ENCODE results near the gene PUS1. TPM values are rescaled to one million over a fixed set of nuclear protein-coding genes. Genes with fewer than 3 reads are reported as not detected.
"Not testable (repeated sequence)": the region's sequence is repeated elsewhere in the genome, so short reads cannot be mapped to it uniquely, and the experiment has no call there.

Gene PUS1
- total RNA-seq, 5 donors from 2014 or later (not counting 1 experiment from before 2014, with no cell fraction given), result 27.8 to 71.4 (median 66.5) TPM

DNA sequence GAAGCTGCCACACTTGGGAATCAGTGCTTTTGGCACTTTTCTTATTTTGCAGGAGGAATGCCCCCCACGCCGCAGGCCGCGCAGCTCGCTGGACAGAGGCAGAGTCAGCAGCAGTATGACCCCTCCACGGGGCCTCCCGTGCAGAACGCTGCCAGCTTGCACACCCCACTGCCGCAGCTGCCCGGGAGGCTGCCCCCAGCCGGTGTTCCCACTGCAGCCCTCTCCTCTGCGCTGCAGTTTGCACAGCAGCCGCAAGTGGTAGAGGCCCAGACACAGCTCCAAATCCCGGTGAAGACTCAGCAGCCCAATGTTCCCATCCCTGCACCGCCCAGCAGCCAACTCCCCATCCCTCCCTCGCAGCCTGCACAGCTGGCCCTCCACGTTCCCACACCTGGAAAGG, 53.0 kb downstream of the PUS1 start:
- 97% methylated on average over 13 of the region's 17 CpGs for WGBS (ENCODE audit: insufficient coverage)
- peaks cover 23 to 71% of the 10 kb centered on the region in 2 donors for H3K36me3 ChIP-seq (ENCODE audit: control insufficient read depth in 2 of 2, extremely low read depth in 1 of 2, insufficient read depth in 1 of 2, low read length in 1 of 2)
- H3K4me1 Mint-ChIP-seq, result peaks cover 5 to 12% (median 9%) of the 10 kb centered on the region in 3 donors
- H3K9me3 Mint-ChIP-seq, result no peaks in the 10 kb centered on the region
- ChIA-PET CTCF (no interaction called here), POLR2A (no interaction called here)
- no peak overlapping the region for H3K27ac ChIP-seq (ENCODE audit: low read length)
- H3K27me3 ChIP-seq (replicated peaks in 1 of 2; ENCODE audit: control insufficient read depth in 2 of 2, extremely low read depth in 1 of 2, insufficient read depth in 2 of 2, low read length in 1 of 2), result no peaks in the 10 kb centered on the region
- DNase-seq, result no peak
- H3K4me3 ChIP-seq (ENCODE audit: control insufficient read depth in 1 of 2, extremely low read depth in 1 of 2, low read length in 1 of 2), result no peak overlapping the region
- ATAC-seq (replicated peaks in 1 of 4), result no peak
- H3K4me3 Mint-ChIP-seq, result no peak overlapping the region
- H3K36me3 Mint-ChIP-seq, result peaks cover 42% of the 10 kb centered on the region
- no peaks in the 10 kb centered on the region for H3K27me3 Mint-ChIP-seq
- no peaks in the 10 kb centered on the region for H3K9me3 ChIP-seq
- H3K27ac Mint-ChIP-seq, result no peak overlapping the region
- no peaks in the 10 kb centered on the region for H3K4me1 ChIP-seq (ENCODE audit: control insufficient read depth in 1 of 2, extremely low read depth in 1 of 2, insufficient read depth in 2 of 2, low read length in 2 of 2)

- H3K27ac ChIP-seq (ENCODE audit: low read length), result no peak overlapping the region
- CTCF ChIA-PET, result no interaction called here
- no peaks in the 10 kb centered on the region for H3K27me3 Mint-ChIP-seq
Measured at GRCh38 chr12:131983026-131983425, 54.0 kb downstream of the PUS1 start.

GRCh38 chr12:131983554-131983953, 54.5 kb downstream of the PUS1 start:
- ATAC-seq (replicated peaks in 1 of 4) (no peak), DNase-seq (no peak)
- H3K4me1 Mint-ChIP-seq, result no peaks in the 10 kb centered on the region
- peaks cover 46% of the 10 kb centered on the region for H3K36me3 Mint-ChIP-seq
- H3K36me3 ChIP-seq (ENCODE audit: control insufficient read depth in 2 of 2, extremely low read depth in 1 of 2, insufficient read depth in 1 of 2, low read length in 1 of 2), result peaks cover 24 to 85% of the 10 kb centered on the region in 2 donors
- no peaks in the 10 kb centered on the region for H3K9me3 ChIP-seq
- H3K27me3 Mint-ChIP-seq, result no peaks in the 10 kb centered on the region
- ChIA-PET CTCF (no interaction called here), POLR2A (interaction anchor here in 1 of 2 donors (0.7 to 0.9 kb wide), 2 partner anchors 101 to 652 kb away, joined by 3 read pairs; no protein-coding TSS in a partner anchor)
- H3K27ac ChIP-seq (ENCODE audit: low read length), result no peak overlapping the region
- no peak overlapping the region for H3K4me3 Mint-ChIP-seq
- H3K27me3 ChIP-seq (replicated peaks in 1 of 2; ENCODE audit: control insufficient read depth in 2 of 2, extremely low read depth in 1 of 2, insufficient read depth in 2 of 2, low read length in 1 of 2), result no peaks in the 10 kb centered on the region
- no peak overlapping the region for H3K27ac Mint-ChIP-seq
- no peak overlapping the region for H3K4me3 ChIP-seq (ENCODE audit: control insufficient read depth in 1 of 2, extremely low read depth in 1 of 2, low read length in 1 of 2)
- 100% methylated on average over 1 of the region's 6 CpGs for WGBS (ENCODE audit: insufficient coverage)
- no peaks in the 10 kb centered on the region for H3K4me1 ChIP-seq (ENCODE audit: control insufficient read depth in 1 of 2, extremely low read depth in 1 of 2, insufficient read depth in 2 of 2, low read length in 2 of 2)
- H3K9me3 Mint-ChIP-seq, result no peaks in the 10 kb centered on the region

More at GRCh38 chr12:131983026-131983425, 54.0 kb downstream of the PUS1 start:
- no peak for ATAC-seq (replicated peaks in 1 of 4)
- Mint-ChIP-seq H3K36me3 (peaks cover 45% of the 10 kb centered on the region), H3K27ac (no peak overlapping the region), H3K9me3 (no peaks in the 10 kb centered on the region), H3K4me1 (peaks cover 3% of the 10 kb centered on the region in 3 donors), H3K4me3 (no peak overlapping the region)
- Histone ChIP-seq H3K27me3 (replicated peaks in 1 of 2; ENCODE audit: control insufficient read depth in 2 of 2, extremely low read depth in 1 of 2, insufficient read depth in 2 of 2, low read length in 1 of 2) (no peaks in the 10 kb centered on the region), H3K9me3 (no peaks in the 10 kb centered on the region), H3K4me3 (ENCODE audit: control insufficient read depth in 1 of 2, extremely low read depth in 1 of 2, low read length in 1 of 2) (no peak overlapping the region), H3K4me1 (ENCODE audit: control insufficient read depth in 1 of 2, extremely low read depth in 1 of 2, insufficient read depth in 2 of 2, low read length in 2 of 2) (no peaks in the 10 kb centered on the region), H3K36me3 (ENCODE audit: control insufficient read depth in 2 of 2, extremely low read depth in 1 of 2, insufficient read depth in 1 of 2, low read length in 1 of 2) (peaks cover 24 to 81% of the 10 kb centered on the region in 2 donors)
- POLR2A ChIA-PET, result no interaction called here
- 100% methylated on average over 2 of the region's 6 CpGs for WGBS (ENCODE audit: insufficient coverage)
- no peak for DNase-seq

DNA sequence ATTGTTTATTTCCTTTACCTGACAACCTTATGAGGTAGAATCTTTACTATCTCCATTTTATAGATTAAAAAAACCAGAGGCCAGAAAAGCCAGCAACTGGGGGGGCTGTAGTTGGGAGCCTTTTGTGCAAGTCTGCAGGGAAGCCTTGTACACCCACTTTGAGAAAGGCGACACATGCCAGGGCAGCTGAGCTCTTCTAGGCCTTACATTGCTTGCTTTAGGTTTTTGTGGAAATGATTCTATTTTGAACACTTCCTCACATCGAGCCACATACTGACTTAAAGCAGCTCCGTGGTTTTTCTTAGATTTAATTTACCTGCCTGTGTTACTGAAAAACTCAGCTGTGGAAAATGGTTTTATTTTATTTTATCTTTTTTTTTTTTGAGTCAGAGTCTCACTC, 55.3 kb downstream of the PUS1 start:
- Histone ChIP-seq H3K4me3 (ENCODE audit: control insufficient read depth in 1 of 2, extremely low read depth in 1 of 2, low read length in 1 of 2) (no peak overlapping the region), H3K27ac (ENCODE audit: low read length) (no peak overlapping the region)

DNA sequence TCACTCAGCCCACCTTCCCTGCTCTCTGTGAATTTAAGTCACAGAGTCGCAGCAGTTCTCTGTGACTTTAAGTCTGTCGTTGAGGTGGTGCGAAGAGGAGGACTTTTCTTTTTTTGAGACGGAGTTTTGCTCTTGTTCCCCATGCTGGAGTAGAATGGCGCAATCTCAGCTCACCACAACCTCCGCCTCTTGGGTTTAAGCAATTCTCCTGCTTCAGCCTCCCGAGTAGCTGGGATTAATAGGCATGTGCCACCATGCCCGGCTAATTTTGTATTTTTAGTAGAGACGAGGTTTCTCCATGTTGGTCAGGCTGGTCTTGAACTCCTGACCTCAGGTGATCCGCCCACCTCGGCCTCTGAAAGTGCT, 56.4 kb downstream of the PUS1 start:
- CTCF ChIA-PET; H3K27ac ChIP-seq (ENCODE audit: low read length); H3K9me3 Mint-ChIP-seq; H3K4me1 ChIP-seq (ENCODE audit: control insufficient read depth in 1 of 2, extremely low read depth in 1 of 2, insufficient read depth in 2 of 2, low read length in 2 of 2); H3K27me3 Mint-ChIP-seq; H3K4me1 Mint-ChIP-seq; H3K27ac Mint-ChIP-seq; H3K4me3 Mint-ChIP-seq; H3K9me3 ChIP-seq; POLR2A ChIA-PET; H3K4me3 ChIP-seq (ENCODE audit: control insufficient read depth in 1 of 2, extremely low read depth in 1 of 2, low read length in 1 of 2); H3K27me3 ChIP-seq (replicated peaks in 1 of 2; ENCODE audit: control insufficient read depth in 2 of 2, extremely low read depth in 1 of 2, insufficient read depth in 2 of 2, low read length in 1 of 2); ATAC-seq (replicated peaks in 1 of 4): not testable (repeated sequence)
- H3K36me3 Mint-ChIP-seq, result peaks cover 59% of the 10 kb centered on the region
- DNase-seq, result peak in 1 of 35 experiments; percentile 4
- 95% methylated on average over 4 of the region's 11 CpGs for WGBS (ENCODE audit: insufficient coverage)
- H3K36me3 ChIP-seq (ENCODE audit: control insufficient read depth in 2 of 2, extremely low read depth in 1 of 2, insufficient read depth in 1 of 2, low read length in 1 of 2), result peaks cover 24 to 91% of the 10 kb centered on the region in 2 donors

More for the DNA sequence above, 55.3 kb downstream of the PUS1 start:
- no peaks in the 10 kb centered on the region for H3K27me3 Mint-ChIP-seq
- CTCF ChIA-PET, result no interaction called here
- Histone ChIP-seq H3K4me1 (ENCODE audit: control insufficient read depth in 1 of 2, extremely low read depth in 1 of 2, insufficient read depth in 2 of 2, low read length in 2 of 2) (no peaks in the 10 kb centered on the region), H3K9me3 (no peaks in the 10 kb centered on the region), H3K27me3 (replicated peaks in 1 of 2; ENCODE audit: control insufficient read depth in 2 of 2, extremely low read depth in 1 of 2, insufficient read depth in 2 of 2, low read length in 1 of 2) (no peaks in the 10 kb centered on the region), H3K36me3 (ENCODE audit: control insufficient read depth in 2 of 2, extremely low read depth in 1 of 2, insufficient read depth in 1 of 2, low read length in 1 of 2) (peaks cover 24 to 91% of the 10 kb centered on the region in 2 donors)
- peaks cover 52% of the 10 kb centered on the region for H3K36me3 Mint-ChIP-seq
- WGBS (ENCODE audit: insufficient coverage), result no CpG with 5 or more reads among the region's 3 CpGs
- no peak for ATAC-seq (replicated peaks in 1 of 4)
- no peaks in the 10 kb centered on the region for H3K4me1 Mint-ChIP-seq
- DNase-seq, result no peak
- no peaks in the 10 kb centered on the region for H3K9me3 Mint-ChIP-seq
- no peak overlapping the region for H3K4me3 Mint-ChIP-seq
- POLR2A ChIA-PET, result interaction anchor here in 1 of 2 donors (0.7 to 0.9 kb wide), 2 partner anchors 102 to 653 kb away, joined by 3 read pairs; no protein-coding TSS in a partner anchor
- H3K27ac Mint-ChIP-seq, result no peak overlapping the region

DNA sequence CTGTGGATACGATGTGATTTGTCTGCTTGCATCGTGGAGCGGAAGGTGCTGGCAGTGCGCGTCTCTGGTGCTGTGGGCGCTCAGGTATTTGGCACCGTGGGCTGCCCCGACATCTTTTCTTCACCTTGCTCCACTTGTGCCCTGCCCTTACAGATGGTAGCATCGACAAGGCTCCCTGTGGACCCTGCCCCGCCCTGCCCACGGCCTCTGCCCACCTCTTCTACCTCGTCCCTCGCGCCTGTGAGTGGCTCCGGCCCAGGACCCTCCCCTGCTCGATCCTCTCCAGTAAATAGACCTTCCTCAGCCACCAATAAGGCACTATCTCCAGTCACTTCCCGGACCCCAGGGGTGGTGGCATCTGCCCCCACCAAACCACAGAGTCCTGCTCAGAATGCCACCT, 57.3 kb downstream of the PUS1 start:
- CTCF ChIA-PET, result no interaction called here

DNA sequence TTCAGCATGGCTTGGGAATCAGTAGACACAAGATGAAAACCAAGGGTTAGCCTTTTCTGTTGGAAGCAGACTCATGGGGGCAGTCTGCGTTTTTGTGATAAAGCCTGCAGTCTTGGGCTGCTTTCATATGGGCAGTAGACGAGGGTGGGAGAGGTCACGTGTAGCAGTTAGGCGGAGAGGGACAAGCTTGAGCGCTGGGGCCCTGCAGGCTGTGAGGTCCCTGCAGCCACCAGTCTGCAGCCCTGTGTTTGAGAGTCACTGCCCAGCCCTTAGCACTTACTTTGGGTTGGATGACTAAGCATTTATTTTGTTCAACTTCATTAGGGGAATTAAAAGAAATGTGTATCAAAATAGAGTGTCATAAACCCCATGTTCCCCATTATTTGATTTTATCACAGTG, 57.8 kb downstream of the PUS1 start:
- Mint-ChIP-seq H3K36me3 (peaks cover 57% of the 10 kb centered on the region), H3K27ac (no peak overlapping the region), H3K4me3 (no peak overlapping the region), H3K9me3 (no peaks in the 10 kb centered on the region), H3K27me3 (no peaks in the 10 kb centered on the region), H3K4me1 (no peaks in the 10 kb centered on the region)
- POLR2A ChIA-PET, result no interaction called here
- Histone ChIP-seq H3K36me3 (ENCODE audit: control insufficient read depth in 2 of 2, extremely low read depth in 1 of 2, insufficient read depth in 1 of 2, low read length in 1 of 2) (peaks cover 22 to 89% of the 10 kb centered on the region in 2 donors), H3K27me3 (replicated peaks in 1 of 2; ENCODE audit: control insufficient read depth in 2 of 2, extremely low read depth in 1 of 2, insufficient read depth in 2 of 2, low read length in 1 of 2) (no peaks in the 10 kb centered on the region), H3K9me3 (no peaks in the 10 kb centered on the region), H3K4me1 (ENCODE audit: control insufficient read depth in 1 of 2, extremely low read depth in 1 of 2, insufficient read depth in 2 of 2, low read length in 2 of 2) (no peaks in the 10 kb centered on the region), H3K4me3 (ENCODE audit: control insufficient read depth in 1 of 2, extremely low read depth in 1 of 2, low read length in 1 of 2) (no peak overlapping the region), H3K27ac (ENCODE audit: low read length) (no peak overlapping the region)
- CTCF ChIA-PET, result no interaction called here
- DNase-seq (no peak), ATAC-seq (replicated peaks in 1 of 4) (no peak)
- WGBS (ENCODE audit: insufficient coverage), result 96% methylated on average over 5 of the region's 5 CpGs

More for the DNA sequence above, 57.3 kb downstream of the PUS1 start:
- no peak for ATAC-seq (replicated peaks in 1 of 4)
- peaks cover 28 to 91% of the 10 kb centered on the region in 2 donors for H3K36me3 ChIP-seq (ENCODE audit: control insufficient read depth in 2 of 2, extremely low read depth in 1 of 2, insufficient read depth in 1 of 2, low read length in 1 of 2)
- POLR2A ChIA-PET, result no interaction called here
- Mint-ChIP-seq H3K4me1 (no peaks in the 10 kb centered on the region), H3K9me3 (no peaks in the 10 kb centered on the region), H3K36me3 (peaks cover 61% of the 10 kb centered on the region), H3K4me3 (no peak overlapping the region), H3K27ac (no peak overlapping the region), H3K27me3 (no peaks in the 10 kb centered on the region)
- no peak overlapping the region for H3K4me3 ChIP-seq (ENCODE audit: control insufficient read depth in 1 of 2, extremely low read depth in 1 of 2, low read length in 1 of 2)
- no peaks in the 10 kb centered on the region for H3K27me3 ChIP-seq (replicated peaks in 1 of 2; ENCODE audit: control insufficient read depth in 2 of 2, extremely low read depth in 1 of 2, insufficient read depth in 2 of 2, low read length in 1 of 2)
- no peak overlapping the region for H3K27ac ChIP-seq (ENCODE audit: low read length)
- no peak for DNase-seq
- no peaks in the 10 kb centered on the region for H3K4me1 ChIP-seq (ENCODE audit: control insufficient read depth in 1 of 2, extremely low read depth in 1 of 2, insufficient read depth in 2 of 2, low read length in 2 of 2)
- WGBS (ENCODE audit: insufficient coverage), result 97% methylated on average over 16 of the region's 17 CpGs
- H3K9me3 ChIP-seq, result no peaks in the 10 kb centered on the region
